Ascending aorta (tissue), 2 donors: ENCODE data around the gene DIPK1A. TPM values are rescaled to one million over a fixed set of nuclear protein-coding genes. Genes with fewer than 3 reads are reported as not detected.

Experiments used
- DNase-seq, 2 donors: peaks; one replicate each; pipeline ENCODE4 v3.0.0-alpha.2; 2019; ENCODE audit warnings: low spot score in 2 of 2
- H3K27ac ChIP-seq, 2 donors: fragments of 200-600 bp; sonication (generic); one replicate each; pipeline ENCODE4 v1.5.1; 2016 to 2017; ENCODE audit warnings: mild to moderate bottlenecking in 1 of 2
- H3K27me3 ChIP-seq: fragments of 200-600 bp; sonication (generic); one replicate; pipeline ENCODE4 v1.5.1; 2017
- H3K36me3 ChIP-seq, 2 donors: fragments of 200-600 bp; sonication (generic); one replicate each; pipeline ENCODE4 v1.5.1; 2016
- H3K4me1 ChIP-seq, 2 donors: fragments of 200-600 bp; sonication (generic); one replicate each; pipeline ENCODE4 v1.5.1; 2016 to 2017; ENCODE audit warnings: mild to moderate bottlenecking in 1 of 2
- H3K4me3 ChIP-seq, 2 donors: fragments of 200-600 bp; sonication (generic); one replicate each; pipeline ENCODE4 v1.5.1; 2016 to 2017; ENCODE audit warnings: mild to moderate bottlenecking in 1 of 2
- H3K9me3 ChIP-seq, 2 donors: fragments of 200-600 bp; sonication (generic); one replicate each; pipeline ENCODE4 v1.5.1; 2016
- intact Hi-C: fragments of 100-400 bp; cut with DNase I; formaldehyde crosslinking; loops from one replicate; pipeline ENCODE4 v1.15.1; 2023
- total RNA-seq: library from RNA; depleted of rRNA; stranded (reverse); fragments of >200 nt; gene quantifications from one replicate; pipeline ENCODE4 v1.1.0, GENCODE V29; 2016
- TF ChIP-seq, protein P1 (sequence below), 3 experiments: fragments of 200-600 bp in 2 of 3; fragments of 450-650 bp in 1 of 3; sonication (generic) in 2 of 3; IDR thresholded peaks; one replicate each; pipeline ENCODE4 v1.5.1; 2016 to 2019; ENCODE audit warnings: antibody characterized with exemption in 3 of 3, mild to moderate bottlenecking in 1 of 3, moderate library complexity in 1 of 3

Gene DIPK1A
- total RNA-seq, 1 donor from 2014 or later: 7.0 TPM

- H3K9me3 ChIP-seq: no peaks in the 10 kb centered on the region
- H3K27ac ChIP-seq: no peak overlapping the region
- TF ChIP-seq, protein P1, sequence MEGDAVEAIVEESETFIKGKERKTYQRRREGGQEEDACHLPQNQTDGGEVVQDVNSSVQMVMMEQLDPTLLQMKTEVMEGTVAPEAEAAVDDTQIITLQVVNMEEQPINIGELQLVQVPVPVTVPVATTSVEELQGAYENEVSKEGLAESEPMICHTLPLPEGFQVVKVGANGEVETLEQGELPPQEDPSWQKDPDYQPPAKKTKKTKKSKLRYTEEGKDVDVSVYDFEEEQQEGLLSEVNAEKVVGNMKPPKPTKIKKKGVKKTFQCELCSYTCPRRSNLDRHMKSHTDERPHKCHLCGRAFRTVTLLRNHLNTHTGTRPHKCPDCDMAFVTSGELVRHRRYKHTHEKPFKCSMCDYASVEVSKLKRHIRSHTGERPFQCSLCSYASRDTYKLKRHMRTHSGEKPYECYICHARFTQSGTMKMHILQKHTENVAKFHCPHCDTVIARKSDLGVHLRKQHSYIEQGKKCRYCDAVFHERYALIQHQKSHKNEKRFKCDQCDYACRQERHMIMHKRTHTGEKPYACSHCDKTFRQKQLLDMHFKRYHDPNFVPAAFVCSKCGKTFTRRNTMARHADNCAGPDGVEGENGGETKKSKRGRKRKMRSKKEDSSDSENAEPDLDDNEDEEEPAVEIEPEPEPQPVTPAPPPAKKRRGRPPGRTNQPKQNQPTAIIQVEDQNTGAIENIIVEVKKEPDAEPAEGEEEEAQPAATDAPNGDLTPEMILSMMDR (IDR thresholded peaks at IDR 0.05): no peak
- H3K36me3 ChIP-seq: no peaks in the 10 kb centered on the region
- no peaks in the 10 kb centered on the region for H3K4me1 ChIP-seq
- intact Hi-C loops: no loop called here
- H3K4me3 ChIP-seq: no peak overlapping the region
- no peak for DNase-seq
- no peaks in the 10 kb centered on the region for H3K27me3 ChIP-seq
Measured at GRCh38 chr1:92864131-92864530, 97.1 kb downstream of the DIPK1A start.

- Histone ChIP-seq H3K4me3 (no peak overlapping the region), H3K27ac (no peak overlapping the region), H3K27me3 (no peaks in the 10 kb centered on the region), H3K9me3 (no peaks in the 10 kb centered on the region), H3K4me1 (no peaks in the 10 kb centered on the region), H3K36me3 (no peaks in the 10 kb centered on the region)
- intact Hi-C loops: no loop called here
- TF ChIP-seq, protein P1 (IDR thresholded peaks at IDR 0.05): no peak
- no peak for DNase-seq
Measured at GRCh38 chr1:92862605-92863004, 98.7 kb downstream of the DIPK1A start.

DNA sequence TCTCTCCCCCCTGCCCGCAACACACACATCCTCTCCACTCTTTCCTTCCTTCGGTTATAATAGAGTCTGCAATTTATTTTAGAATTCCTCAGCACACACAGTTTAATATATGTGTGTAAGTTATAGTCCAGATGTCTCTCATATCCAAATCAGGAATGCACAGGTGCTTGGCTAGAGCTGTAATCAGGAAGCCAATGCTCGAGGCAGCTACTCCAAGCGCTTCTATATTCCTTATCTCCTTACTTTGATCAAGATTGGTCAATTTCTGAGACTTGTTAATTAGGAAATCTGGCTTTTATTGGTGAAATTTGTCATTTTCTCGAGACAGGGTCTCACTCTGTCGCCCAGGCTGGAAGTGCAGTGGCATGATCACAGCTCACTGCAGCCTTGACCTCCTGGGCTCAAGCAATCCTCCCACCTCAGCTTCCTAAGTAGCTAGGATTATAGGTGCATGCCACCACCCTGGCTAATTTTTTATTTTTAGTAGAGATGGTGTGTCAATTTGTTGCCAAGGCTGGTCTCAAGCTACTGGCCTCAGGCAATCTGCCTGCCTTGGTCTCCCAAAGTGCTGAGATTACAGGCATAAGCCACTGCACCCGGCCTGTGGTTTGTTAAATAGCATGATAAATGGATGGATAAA, 101.7 kb downstream of the DIPK1A start:
- intact Hi-C loops: loop anchor here (1.0 kb wide), 2 partner anchors 102 to 135 kb away; partner anchors contain the start of gene DIPK1A
- H3K4me3 ChIP-seq: peak overlapping the region; percentile 8 to 33
- DNase-seq: no peak
- no peak overlapping the region for H3K27ac ChIP-seq
- no peaks in the 10 kb centered on the region for H3K4me1 ChIP-seq
- no peaks in the 10 kb centered on the region for H3K27me3 ChIP-seq
- TF ChIP-seq, protein P1 (IDR thresholded peaks at IDR 0.05): no peak
- no peaks in the 10 kb centered on the region for H3K36me3 ChIP-seq
- H3K9me3 ChIP-seq: no peaks in the 10 kb centered on the region

- no peaks in the 10 kb centered on the region for H3K9me3 ChIP-seq
- no peaks in the 10 kb centered on the region for H3K36me3 ChIP-seq
- TF ChIP-seq, protein P1 (IDR thresholded peaks at IDR 0.05): peak; percentile 90 to 96 (median 92)
- no peaks in the 10 kb centered on the region for H3K27me3 ChIP-seq
- peak in 1 of 2 donors; percentile 79 for DNase-seq
- no peaks in the 10 kb centered on the region for H3K4me1 ChIP-seq
- intact Hi-C loops: loop anchor here (1.0 kb wide), 3 partner anchors 103 to 136 kb away; partner anchors contain the start of gene DIPK1A
- no peak overlapping the region for H3K27ac ChIP-seq
- peak overlapping the region; percentile 8 to 33 for H3K4me3 ChIP-seq
Measured at GRCh38 chr1:92858564-92859399, 102.5 kb downstream of the DIPK1A start.

DNA sequence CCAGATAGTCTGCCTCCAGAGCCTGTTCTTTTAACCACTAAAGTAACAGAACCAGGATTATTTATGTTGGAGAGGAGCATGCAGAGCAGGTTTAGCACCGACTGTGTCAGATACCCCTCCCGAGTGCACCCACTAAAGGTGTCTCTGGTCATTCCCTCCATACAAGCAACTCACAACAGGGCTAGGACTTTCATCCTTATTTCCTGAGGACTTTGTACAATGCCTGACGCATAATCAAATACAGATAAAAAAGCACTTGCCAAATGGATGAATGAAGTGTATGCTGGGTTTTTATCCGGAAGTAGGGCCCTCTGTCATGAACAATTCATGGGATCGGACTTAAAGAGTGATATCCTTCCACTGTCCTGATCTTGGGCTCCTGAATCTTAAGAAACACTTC, 103.4 kb downstream of the DIPK1A start:
- DNase-seq: no peak
- intact Hi-C loops: loop anchor here (1.0 kb wide), 1 partner anchor 132 kb away; no protein-coding TSS in a partner anchor
- Histone ChIP-seq H3K36me3 (no peaks in the 10 kb centered on the region), H3K4me1 (no peaks in the 10 kb centered on the region), H3K4me3 (no peak overlapping the region), H3K27me3 (no peaks in the 10 kb centered on the region), H3K9me3 (no peaks in the 10 kb centered on the region), H3K27ac (no peak overlapping the region)
- TF ChIP-seq, protein P1 (IDR thresholded peaks at IDR 0.05): no peak
